Measurements from ENCODE around the gene KRTAP5-9.
"Not testable (repeated sequence)": the region's sequence is repeated elsewhere in the genome, so short reads cannot be mapped to it uniquely, and the experiment has no call there.

The KRTAP5-9 gene
- long read RNA-seq, donor 1 = 0 reads
- long read RNA-seq, donor 2 = 0 reads
- long read RNA-seq, donor 3 = 0 reads
- long read RNA-seq, donor 4 = 0 reads
- long read RNA-seq, donor 5 = 0 reads
- long read RNA-seq, donor 6 = 0 reads
- long read RNA-seq, donor 7 = 0 reads
- long read RNA-seq, donor 8, partial matches to known transcripts = 0 of 1 reads
- long read RNA-seq, donor 8, other reads (novel, unspliced or antisense) = 0 of 1 reads

- no peak for DNase-seq
Measured at GRCh38 chr11:71548120-71548519, at the start of gene KRTAP5-9. Gene KRTAP5-9 (plus strand): TSS chr11:71548420. CDS start chr11:71548658, 238 bp downstream.

GRCh38 chr11:71499125-71499524, 49.1 kb upstream of the KRTAP5-9 start:
- no peak for DNase-seq

GRCh38 chr11:71499546-71499945, 48.7 kb upstream of the KRTAP5-9 start:
- DNase-seq = no peak

GRCh38 chr11:71500601-71501021, 47.6 kb upstream of the KRTAP5-9 start:
- DNase-seq = no peak

GRCh38 chr11:71501071-71501985, 46.9 kb upstream of the KRTAP5-9 start:
- no peak for DNase-seq

- DNase-seq = no peak
Measured at GRCh38 chr11:71502026-71502425, 46.2 kb upstream of the KRTAP5-9 start.

GRCh38 chr11:71502871-71503435, 45.3 kb upstream of the KRTAP5-9 start:
- no peak for DNase-seq

- no peak for DNase-seq
Measured at GRCh38 chr11:71504531-71504930, 43.7 kb upstream of the KRTAP5-9 start.

GRCh38 chr11:71505001-71505400, 43.2 kb upstream of the KRTAP5-9 start:
- no peak for DNase-seq

- no peak for DNase-seq
Measured at GRCh38 chr11:71505781-71506180, 42.4 kb upstream of the KRTAP5-9 start.

GRCh38 chr11:71507102-71507501, 41.1 kb upstream of the KRTAP5-9 start:
- DNase-seq = no peak

GRCh38 chr11:71518506-71519471, 29.4 kb upstream of the KRTAP5-9 start:
- no peak for DNase-seq

GRCh38 chr11:71519546-71519945, 28.7 kb upstream of the KRTAP5-9 start:
- DNase-seq = no peak

- DNase-seq = no peak
Measured at GRCh38 chr11:71525188-71525937, 22.9 kb upstream of the KRTAP5-9 start.

- no peak for DNase-seq
Measured at GRCh38 chr11:71525938-71526495, 22.2 kb upstream of the KRTAP5-9 start.

GRCh38 chr11:71526796-71527575, 21.2 kb upstream of the KRTAP5-9 start, which contains the start of gene KRTAP5-7:
Gene KRTAP5-7 (plus strand): TSS chr11:71527267. CDS start chr11:71527301, 34 bp downstream.
- DNase-seq = not testable (repeated sequence)

- no peak for DNase-seq
Measured at GRCh38 chr11:71527576-71528210, 20.5 kb upstream of the KRTAP5-9 start.

- DNase-seq = no peak
Measured at GRCh38 chr11:71530602-71531001, 17.6 kb upstream of the KRTAP5-9 start.

- DNase-seq = no peak
Measured at GRCh38 chr11:71532036-71532610, 16.1 kb upstream of the KRTAP5-9 start.

Data from right kidney (tissue), 9 donors.